GM12892 (cell line): ENCODE data around the gene GSK3A.

ENCODE experiments used
- DNase-seq: peaks from one replicate; pipeline ENCODE4 v3.0.0; 2011; ENCODE audit not compliant: insufficient read length
- FAIRE-seq: peaks from 2 replicates; lab custom pipeline; 2011; peaks lifted over from hg19 to GRCh38; lab: Jason Lieb, UNC
- POLR2A ChIP-seq: IDR thresholded peaks from 2 replicates; pipeline ENCODE4 v1.6.1; 2011; ENCODE audit warnings: low read depth, low read length, control low read depth
- POLR2AphosphoS5 ChIP-seq: IDR thresholded peaks from 2 replicates; pipeline ENCODE4 v1.6.1; 2011; ENCODE audit warnings: low read depth, low read length, control low read depth
- TAF1 ChIP-seq: IDR thresholded peaks from 2 replicates; pipeline ENCODE4 v1.6.1; 2011; ENCODE audit warnings: low read depth, mild to moderate bottlenecking, control low read depth, low read length, borderline replicate concordance

The GSK3A gene

GRCh38 chr19:42224940-42225717 lies 17.3 kb downstream of the GSK3A start:
- no peak for FAIRE-seq
- TF ChIP-seq POLR2AphosphoS5 (no peak), POLR2A (no peak), TAF1 (no peak)

GRCh38 chr19:42220751-42221097 lies 21.7 kb downstream of the GSK3A start:
- DNase-seq (no peak), FAIRE-seq (no peak)
- no peak for TF ChIP-seq POLR2AphosphoS5
- TF ChIP-seq TAF1, result no peak
- TF ChIP-seq POLR2A, result no peak

More at GRCh38 chr19:42224940-42225717, 17.3 kb downstream of the GSK3A start:
- no peak for DNase-seq

- TF ChIP-seq POLR2A, result peak; percentile 86
- TF ChIP-seq TAF1, result peak; percentile 18; the same call in 1 of the 2 replicates
- TF ChIP-seq POLR2AphosphoS5, result peak; percentile 79
- peak; percentile 99 for FAIRE-seq
- DNase-seq, result peak; percentile 100
Observed at GRCh38 chr19:42219812-42220750, 22.3 kb downstream of the GSK3A start, which contains the start of gene ZNF526. Gene ZNF526 (plus strand): TSS chr19:42220312. CDS start chr19:42224404, 4,092 bp downstream.

- peak; percentile 99 for FAIRE-seq
- DNase-seq, result peak; percentile 95
- peak; percentile 48; the same call in 1 of the 2 replicates for TF ChIP-seq POLR2A
- TF ChIP-seq POLR2AphosphoS5, result peak; percentile 41; the same call in 1 of the 2 replicates
- no peak for TF ChIP-seq TAF1
Observed at GRCh38 chr19:42217520-42218437, 24.6 kb downstream of the GSK3A start, which contains the start of gene DEDD2. Gene DEDD2 (minus strand): TSS chr19:42217677. CDS start chr19:42217007, 670 bp downstream.

- TF ChIP-seq POLR2A, result no peak
- no peak for TF ChIP-seq TAF1
- TF ChIP-seq POLR2AphosphoS5, result no peak
- DNase-seq (no peak), FAIRE-seq (no peak)
Observed at GRCh38 chr19:42216653-42217519, 25.5 kb downstream of the GSK3A start.

GRCh38 chr19:42214810-42215485 lies 27.5 kb downstream of the GSK3A start:
- TF ChIP-seq TAF1 (no peak), POLR2A (no peak), POLR2AphosphoS5 (no peak)
- FAIRE-seq (no peak), DNase-seq (no peak)

- no peak for TF ChIP-seq TAF1
- TF ChIP-seq POLR2AphosphoS5, result no peak
- TF ChIP-seq POLR2A, result no peak
- DNase-seq, result no peak
- FAIRE-seq, result no peak
Observed at GRCh38 chr19:42212886-42213285, 29.5 kb downstream of the GSK3A start.

GRCh38 chr19:42208612-42209011 lies 33.8 kb downstream of the GSK3A start:
- FAIRE-seq (no peak), DNase-seq (no peak)
- TF ChIP-seq TAF1 (no peak), POLR2A (no peak), POLR2AphosphoS5 (no peak)

- FAIRE-seq, result no peak
- TF ChIP-seq TAF1 (no peak), POLR2A (no peak), POLR2AphosphoS5 (no peak)
- DNase-seq, result no peak
Observed at GRCh38 chr19:42207767-42208271, 34.6 kb downstream of the GSK3A start.
